GM19468 (cell line): ENCODE results near the gene PDE8A.

Experiments
- ATAC-seq: cut with Tn5 transposase; IDR thresholded peaks from one replicate; pipeline ENCODE4 v1.9.1; 2021; ENCODE audit warnings: mild to moderate bottlenecking, moderate library complexity, moderate number of reproducible peaks; ENCODE audit not compliant: unreplicated experiment; ENCODE audit errors: extremely low read depth

PDE8A gene

GRCh38 chr15:85063088-85063487 lies 81.4 kb downstream of the PDE8A start:
- no peak for ATAC-seq

- ATAC-seq: no peak
Measured at GRCh38 chr15:85063522-85064079, 81.9 kb downstream of the PDE8A start.

- no peak for ATAC-seq
Measured at GRCh38 chr15:85064710-85065109, 83.1 kb downstream of the PDE8A start.

- no peak for ATAC-seq
Measured at GRCh38 chr15:85071061-85071460, 89.4 kb downstream of the PDE8A start.

GRCh38 chr15:85071504-85071903 lies 89.8 kb downstream of the PDE8A start:
- ATAC-seq: no peak

- no peak for ATAC-seq
Measured at GRCh38 chr15:85072917-85073316, 91.3 kb downstream of the PDE8A start.

- ATAC-seq: peak; percentile 21
Measured at GRCh38 chr15:85073556-85074194, 92.0 kb downstream of the PDE8A start.

GRCh38 chr15:85086855-85087254 lies 105.2 kb downstream of the PDE8A start:
- no peak for ATAC-seq

- no peak for ATAC-seq
Measured at GRCh38 chr15:85088300-85088699, 106.6 kb downstream of the PDE8A start.

GRCh38 chr15:85089929-85090597 lies 108.4 kb downstream of the PDE8A start:
- no peak for ATAC-seq

GRCh38 chr15:85091990-85092389 lies 110.3 kb downstream of the PDE8A start:
- no peak for ATAC-seq

- ATAC-seq: no peak
Measured at GRCh38 chr15:85094685-85095084, 113.0 kb downstream of the PDE8A start.

- ATAC-seq: no peak
Measured at GRCh38 chr15:85095566-85095965, 113.9 kb downstream of the PDE8A start.

- no peak for ATAC-seq
Measured at GRCh38 chr15:85097250-85097649, 115.6 kb downstream of the PDE8A start.

GRCh38 chr15:85097725-85098124 lies 116.1 kb downstream of the PDE8A start:
- ATAC-seq: no peak

- no peak for ATAC-seq
Measured at GRCh38 chr15:85099195-85099803, 117.6 kb downstream of the PDE8A start.

- ATAC-seq: no peak
Measured at GRCh38 chr15:85100186-85100937, 118.7 kb downstream of the PDE8A start.

- ATAC-seq: no peak
Measured at GRCh38 chr15:85104584-85104983, 122.9 kb downstream of the PDE8A start.

- ATAC-seq: no peak
Measured at GRCh38 chr15:85108136-85108535, 126.5 kb downstream of the PDE8A start.

- no peak for ATAC-seq
Measured at GRCh38 chr15:85109333-85109732, 127.7 kb downstream of the PDE8A start.

GRCh38 chr15:85112997-85113396 lies 131.3 kb downstream of the PDE8A start:
- ATAC-seq: no peak
